Smooth muscle cell (in vitro differentiated cells): ENCODE data around the gene CLCN7. TPM values are rescaled to one million over a fixed set of nuclear protein-coding genes. Genes with fewer than 3 reads are reported as not detected.

Experiments used
- DNase-seq: peaks from one replicate; lab custom pipeline; 2025; ENCODE audit not compliant: unreplicated experiment; lab: John Stamatoyannopoulos, UW
- H2AFZ ChIP-seq: fragments of 200-600 bp; sonication (generic); 2 replicates; pipeline ENCODE4 v1.6.0; 2016; ENCODE audit warnings: antibody characterized with exemption, low read depth, mild to moderate bottlenecking
- H3F3A ChIP-seq: fragments of 200-600 bp; sonication (generic); 2 replicates; pipeline ENCODE4 v1.6.0; 2017; ENCODE audit warnings: antibody characterized with exemption, low read depth
- H3K27ac ChIP-seq: fragments of 200-600 bp; sonication (generic); 2 replicates; pipeline ENCODE4 v1.5.1; 2016; ENCODE audit warnings: low read depth, mild to moderate bottlenecking
- H3K27me3 ChIP-seq: fragments of 200-600 bp; sonication (generic); 2 replicates; pipeline ENCODE4 v1.6.1; 2016; ENCODE audit warnings: low read depth, mild to moderate bottlenecking
- H3K36me3 ChIP-seq: fragments of 200-600 bp; sonication (generic); 2 replicates; pipeline ENCODE4 v1.5.1; 2016; ENCODE audit warnings: low read depth
- H3K4me1 ChIP-seq: fragments of 200-600 bp; sonication (generic); 2 replicates; pipeline ENCODE4 v1.5.1; 2016; ENCODE audit warnings: low read depth
- H3K4me2 ChIP-seq: fragments of 200-600 bp; sonication (generic); 2 replicates; pipeline ENCODE4 v1.6.0; 2016; ENCODE audit warnings: mild to moderate bottlenecking
- H3K4me3 ChIP-seq: fragments of 200-600 bp; sonication (generic); 2 replicates; pipeline ENCODE4 v1.5.1; 2016; ENCODE audit warnings: mild to moderate bottlenecking
- H3K79me2 ChIP-seq: fragments of 200-600 bp; sonication (generic); 2 replicates; pipeline ENCODE4 v1.6.0; 2016; ENCODE audit warnings: low read depth, mild to moderate bottlenecking
- H3K9ac ChIP-seq: fragments of 200-600 bp; sonication (generic); 2 replicates; pipeline ENCODE4 v1.6.0; 2016; ENCODE audit warnings: low read depth
- H3K9me3 ChIP-seq: fragments of 200-600 bp; sonication (generic); replicated peaks from 2 replicates; pipeline ENCODE4 v1.5.1; 2016; ENCODE audit warnings: low read depth
- H4K20me1 ChIP-seq: fragments of 200-600 bp; sonication (generic); 2 replicates; pipeline ENCODE4 v1.6.0; 2016; ENCODE audit warnings: low read depth
- CTCF ChIP-seq: fragments of 200-600 bp; sonication (generic); IDR thresholded peaks from 2 replicates; pipeline ENCODE4 v1.5.1; 2017; ENCODE audit warnings: borderline replicate concordance, mild to moderate bottlenecking, antibody characterized with exemption; ENCODE audit not compliant: insufficient read depth, poor library complexity, severe bottlenecking
- WGBS: methylation state at CpG from one replicate; pipeline ENCODE4 v1.1.7; 2016; ENCODE audit warnings: low lambda C conversion rate; 5-methylcytosine and 5-hydroxymethylcytosine counted together
- polyA plus RNA-seq: library from polyadenylated mRNA; unstranded; fragments of >200 nt; fragmentation: Nextera tagmentation; extraction: Ambion mirVana; gene quantifications from 2 replicates; pipeline ENCODE4 v1.2.1, GENCODE V29; 2016
- total RNA-seq: library from RNA; depleted of rRNA; stranded (reverse); fragments of >200 nt; gene quantifications from 2 replicates; pipeline ENCODE4 v1.2.3, GENCODE V29; 2014

The CLCN7 gene
- total and polyA plus RNA-seq, 2 experiments from 2014 or later, result 15.6 to 45.2 TPM

DNA sequence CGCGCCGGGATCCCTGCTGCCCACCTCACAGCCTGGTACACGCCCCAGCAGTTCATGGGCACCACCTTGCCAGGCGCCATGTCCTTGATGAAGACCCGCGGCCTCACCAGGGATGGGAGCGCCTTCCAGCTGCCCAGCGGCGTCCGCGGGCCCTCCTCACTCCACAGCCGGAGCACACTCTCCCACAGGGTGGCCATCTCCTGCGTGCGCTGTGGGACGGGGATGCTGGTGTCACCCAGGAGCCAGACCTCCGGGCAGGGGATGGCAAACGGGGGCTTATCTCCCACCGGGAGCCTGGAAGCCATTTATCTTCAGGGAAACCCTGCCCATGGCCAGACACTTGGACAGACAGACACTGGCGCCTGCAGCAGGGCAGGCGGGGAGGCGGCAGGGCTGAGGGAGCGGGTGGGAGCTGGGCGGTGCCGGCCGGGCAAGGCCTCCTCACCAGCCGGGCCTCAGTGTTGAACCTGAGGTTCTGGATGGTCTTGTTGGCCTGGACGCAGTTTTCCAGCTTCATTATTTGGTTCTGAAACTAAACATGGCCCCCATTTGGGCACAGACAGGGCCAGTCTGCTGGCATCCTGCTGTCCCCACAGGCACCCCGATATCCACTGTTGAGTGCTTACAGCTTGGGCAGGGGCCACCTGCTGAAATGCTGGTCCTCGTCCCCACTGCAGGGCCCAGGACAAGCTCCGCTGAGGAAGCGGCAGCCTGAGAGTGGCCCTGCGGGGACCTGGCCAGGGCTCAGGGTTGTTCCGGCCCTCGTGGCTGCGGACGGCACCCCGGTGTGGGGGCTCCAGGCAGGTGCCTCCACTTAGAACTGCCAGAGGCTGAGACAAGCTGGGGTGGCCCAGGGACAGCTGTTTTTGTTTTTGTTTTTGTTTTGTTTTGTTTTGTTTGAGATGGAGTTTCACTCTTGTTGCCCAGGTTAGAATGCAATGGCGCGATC lies 39.9 kb downstream of the CLCN7 start:
- H3K4me3 ChIP-seq, result no peak overlapping the region
- H4K20me1 ChIP-seq, result no peaks in the 10 kb centered on the region
- no peak overlapping the region for H2AFZ ChIP-seq
- H3K27ac ChIP-seq, result no peak overlapping the region
- H3F3A ChIP-seq, result no peaks in the 10 kb centered on the region
- H3K36me3 ChIP-seq, result no peaks in the 10 kb centered on the region
- no peak overlapping the region for H3K9ac ChIP-seq
- 96% methylated on average over 40 of the region's 40 CpGs for WGBS
- H3K79me2 ChIP-seq, result no peaks in the 10 kb centered on the region
- H3K4me2 ChIP-seq, result no peak overlapping the region
- no peaks in the 10 kb centered on the region for H3K27me3 ChIP-seq
- DNase-seq, result no peak
- no peaks in the 10 kb centered on the region for H3K9me3 ChIP-seq
- TF ChIP-seq CTCF, result no peak
- no peaks in the 10 kb centered on the region for H3K4me1 ChIP-seq

DNA sequence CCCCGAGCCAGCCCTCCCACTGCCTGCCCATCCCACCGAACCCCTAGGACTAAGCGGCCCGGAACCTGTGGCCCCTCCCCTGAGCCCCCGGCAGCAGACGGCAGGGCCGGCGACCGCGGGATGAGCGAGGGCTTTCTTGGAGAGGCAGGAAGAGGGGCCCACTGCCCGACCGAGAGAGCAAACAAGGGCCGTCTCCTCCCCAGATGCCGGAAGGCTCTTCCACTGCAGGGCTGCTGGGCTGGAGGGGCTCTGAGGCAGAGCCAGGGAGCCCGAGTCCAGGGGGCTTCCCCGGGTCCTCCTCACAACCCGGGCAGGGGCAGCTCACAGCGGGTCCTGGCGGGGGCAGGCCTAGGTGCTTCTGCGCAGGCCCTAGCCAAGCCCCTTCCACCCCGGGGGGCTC lies 41.1 kb downstream of the CLCN7 start:
- Histone ChIP-seq H3K27me3 (no peaks in the 10 kb centered on the region), H3K4me2 (no peak overlapping the region), H3K9me3 (no peaks in the 10 kb centered on the region), H3F3A (no peaks in the 10 kb centered on the region), H3K9ac (no peak overlapping the region), H3K4me1 (no peaks in the 10 kb centered on the region), H3K4me3 (no peak overlapping the region), H4K20me1 (no peaks in the 10 kb centered on the region), H2AFZ (no peak overlapping the region), H3K36me3 (no peaks in the 10 kb centered on the region), H3K27ac (no peak overlapping the region), H3K79me2 (no peaks in the 10 kb centered on the region)
- no peak for DNase-seq
- TF ChIP-seq CTCF, result no peak
- WGBS, result 86% methylated on average over 22 of the region's 22 CpGs

DNA sequence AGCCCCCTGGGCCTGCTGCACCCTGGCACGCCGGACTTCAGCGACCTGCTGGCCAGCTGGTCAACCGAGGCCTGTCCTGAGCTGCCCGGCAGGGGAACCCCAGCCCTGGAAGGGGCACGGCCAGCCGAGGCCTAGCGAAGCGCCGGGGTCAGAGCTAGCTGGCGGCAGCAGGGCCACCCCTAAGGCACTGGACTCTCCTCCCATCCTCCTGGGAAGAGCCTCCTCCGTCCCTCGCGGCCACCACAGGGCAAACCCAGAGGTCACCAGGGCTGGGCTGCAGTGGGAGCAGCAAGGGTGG lies 41.6 kb downstream of the CLCN7 start:
- no peak for DNase-seq
- WGBS, result 98% methylated on average over 14 of the region's 14 CpGs
- Histone ChIP-seq H4K20me1 (no peaks in the 10 kb centered on the region), H3K4me3 (no peak overlapping the region), H3K9me3 (no peaks in the 10 kb centered on the region), H3F3A (no peaks in the 10 kb centered on the region), H3K4me1 (no peaks in the 10 kb centered on the region), H2AFZ (no peak overlapping the region), H3K27me3 (no peaks in the 10 kb centered on the region), H3K4me2 (no peak overlapping the region), H3K27ac (no peak overlapping the region), H3K36me3 (no peaks in the 10 kb centered on the region), H3K9ac (no peak overlapping the region), H3K79me2 (no peaks in the 10 kb centered on the region)
- no peak for TF ChIP-seq CTCF
